GM19035 (cell line): ENCODE results near the gene GDPD2.

Experiments
- ATAC-seq: cut with Tn5 transposase; IDR thresholded peaks from one replicate; pipeline ENCODE4 v1.9.1; 2021; ENCODE audit not compliant: unreplicated experiment

The GDPD2 gene

GRCh38 chrX:70476166-70476933 lies 53.2 kb downstream of the GDPD2 start:
- ATAC-seq: no peak

- ATAC-seq: no peak
Observed at GRCh38 chrX:70476934-70477733, 54.0 kb downstream of the GDPD2 start.

- no peak for ATAC-seq
Observed at GRCh38 chrX:70477734-70478075, 54.6 kb downstream of the GDPD2 start.

- no peak for ATAC-seq
Observed at GRCh38 chrX:70478526-70479245, 55.6 kb downstream of the GDPD2 start.

- ATAC-seq: no peak
Observed at GRCh38 chrX:70479247-70479921, 56.3 kb downstream of the GDPD2 start.

GRCh38 chrX:70479922-70480659 lies 57.0 kb downstream of the GDPD2 start:
- ATAC-seq: no peak

- no peak for ATAC-seq
Observed at GRCh38 chrX:70480660-70481018, 57.5 kb downstream of the GDPD2 start.

- ATAC-seq: no peak
Observed at GRCh38 chrX:70481471-70482270, 58.6 kb downstream of the GDPD2 start.

GRCh38 chrX:70482300-70482699 lies 59.2 kb downstream of the GDPD2 start:
- no peak for ATAC-seq
